HepG2 (cell line): Measurements from ENCODE around the gene CDNF. TPM values are rescaled to one million over a fixed set of nuclear protein-coding genes. Genes with fewer than 3 reads are reported as not detected.

Experiments used
- BORCS8-MEF2B ChIP-seq: sonication (generic); formaldehyde crosslinking; IDR thresholded peaks from 2 replicates; pipeline ENCODE4 v1.8.0; 2022; ENCODE audit warnings: mild to moderate bottlenecking, missing genetic modification reagents
- CREB1 ChIP-seq, 2 experiments: fragments of 450-650 bp in 1 of 2; IDR thresholded peaks; 2 replicates each; pipeline ENCODE4 v1.6.1; 2016 to 2017; ENCODE audit warnings: control low read depth in 1 of 2, mild to moderate bottlenecking in 1 of 2, missing compliant biosample characterization in 1 of 2, missing genetic modification characterization in 1 of 2
- EHMT2 ChIP-seq: fragments of 200-600 bp; sonication (generic); IDR thresholded peaks from 2 replicates; pipeline ENCODE4 v1.7.0; 2017; ENCODE audit warnings: antibody characterized with exemption, low read depth, low read length, borderline replicate concordance
- EZH2 ChIP-seq: conservative IDR thresholded peaks from 2 replicates; pipeline ENCODE4 v1.6.1; 2012; ENCODE audit warnings: mild to moderate bottlenecking, low read depth, low read length, moderate library complexity
- FOXK2 ChIP-seq: fragments of 450-650 bp; IDR thresholded peaks from 2 replicates; pipeline ENCODE4 v1.6.1; 2016
- MTF1 ChIP-seq: sonication (generic); formaldehyde crosslinking; IDR thresholded peaks from 2 replicates; pipeline ENCODE4 v1.5.0; 2020; ENCODE audit warnings: missing genetic modification reagents
- NR2C2 ChIP-seq: sonication (generic); formaldehyde crosslinking; IDR thresholded peaks from 2 replicates; pipeline ENCODE4 v1.4.0; 2020; ENCODE audit warnings: missing genetic modification reagents, mild to moderate bottlenecking, moderate library complexity, borderline replicate concordance
- ZFX ChIP-seq: sonication (generic); formaldehyde crosslinking; IDR thresholded peaks from 2 replicates; pipeline ENCODE4 v1.4.0; 2020; ENCODE audit warnings: mild to moderate bottlenecking, low read depth, missing genetic modification reagents, moderate library complexity
- ZNF251 ChIP-seq: sonication (generic); formaldehyde crosslinking; IDR thresholded peaks from 2 replicates; pipeline ENCODE4 v1.9.0; 2021; ENCODE audit warnings: mild to moderate bottlenecking, missing genetic modification reagents
- ZNF530 ChIP-seq: sonication (generic); formaldehyde crosslinking; IDR thresholded peaks from 2 replicates; pipeline ENCODE4 v1.5.0; 2020; ENCODE audit warnings: low read depth, mild to moderate bottlenecking, missing genetic modification reagents
- ZNF629 ChIP-seq: sonication (generic); formaldehyde crosslinking; conservative IDR thresholded peaks from 2 replicates; pipeline ENCODE4 v1.5.0; 2020; ENCODE audit warnings: missing genetic modification reagents
- ZSCAN29 ChIP-seq: sonication (generic); formaldehyde crosslinking; conservative IDR thresholded peaks from 2 replicates; pipeline ENCODE4 v1.4.0; 2020; ENCODE audit warnings: mild to moderate bottlenecking, missing genetic modification reagents
- polyA plus RNA-seq, 8 experiments: library from polyadenylated mRNA; depleted of rRNA in 3 of 8; stranded (reverse) in 7 of 8; unstranded in 1 of 8; fragments of >200 nt; fragmentation: Illumina TruSeq in 4 of 8; extraction: Trizol in 4 of 8; gene quantifications; 2 replicates each; pipeline versions ENCODE4 v1.2.1 to v1.2.3, GENCODE V29; 2011 to 2016; ENCODE audit warnings: low read depth in 4 of 8, missing spikeins in 1 of 8, mixed read lengths in 1 of 8; ENCODE audit not compliant: insufficient read depth in 1 of 8
- total RNA-seq, 5 experiments: library from RNA; depleted of rRNA; stranded (reverse); fragments of >200 nt; fragmentation: Illumina TruSeq; extraction: Trizol; gene quantifications; 2 replicates each; pipeline ENCODE4 v1.2.3, GENCODE V29; 2016; ENCODE audit warnings: low read depth in 1 of 5
- TF ChIP-seq, protein P1 (sequence below): sonication (generic); formaldehyde crosslinking; IDR thresholded peaks from 2 replicates; pipeline ENCODE4 v1.5.0; 2020; ENCODE audit warnings: missing genetic modification reagents
- TF ChIP-seq, protein P2 (sequence below): sonication (generic); formaldehyde crosslinking; IDR thresholded peaks from 2 replicates; pipeline ENCODE4 v1.4.0; 2020; ENCODE audit warnings: missing genetic modification reagents
- TF ChIP-seq, protein P3 (sequence below): conservative IDR thresholded peaks from 2 replicates; pipeline ENCODE4 v1.6.1; 2018; ENCODE audit warnings: missing genetic modification reagents
- TF ChIP-seq, protein P4 (sequence below): sonication (generic); formaldehyde crosslinking; IDR thresholded peaks from 2 replicates; pipeline ENCODE4 v1.4.0; 2020; ENCODE audit warnings: missing genetic modification reagents
- TF ChIP-seq, protein P5 (sequence below): sonication (generic); formaldehyde crosslinking; conservative IDR thresholded peaks from 2 replicates; pipeline ENCODE4 v1.4.0; 2020; ENCODE audit warnings: missing genetic modification reagents
- TF ChIP-seq, protein P6 (sequence below): sonication (generic); formaldehyde crosslinking; IDR thresholded peaks from 2 replicates; pipeline ENCODE4 v1.4.0; 2020; ENCODE audit warnings: mild to moderate bottlenecking, missing genetic modification reagents

Gene CDNF
- total and polyA plus RNA-seq, 2 of the 13 experiments (the other 11 are each of a cell fraction or from before 2014, with no cell fraction given), result 0.29 to 0.33 TPM

DNA sequence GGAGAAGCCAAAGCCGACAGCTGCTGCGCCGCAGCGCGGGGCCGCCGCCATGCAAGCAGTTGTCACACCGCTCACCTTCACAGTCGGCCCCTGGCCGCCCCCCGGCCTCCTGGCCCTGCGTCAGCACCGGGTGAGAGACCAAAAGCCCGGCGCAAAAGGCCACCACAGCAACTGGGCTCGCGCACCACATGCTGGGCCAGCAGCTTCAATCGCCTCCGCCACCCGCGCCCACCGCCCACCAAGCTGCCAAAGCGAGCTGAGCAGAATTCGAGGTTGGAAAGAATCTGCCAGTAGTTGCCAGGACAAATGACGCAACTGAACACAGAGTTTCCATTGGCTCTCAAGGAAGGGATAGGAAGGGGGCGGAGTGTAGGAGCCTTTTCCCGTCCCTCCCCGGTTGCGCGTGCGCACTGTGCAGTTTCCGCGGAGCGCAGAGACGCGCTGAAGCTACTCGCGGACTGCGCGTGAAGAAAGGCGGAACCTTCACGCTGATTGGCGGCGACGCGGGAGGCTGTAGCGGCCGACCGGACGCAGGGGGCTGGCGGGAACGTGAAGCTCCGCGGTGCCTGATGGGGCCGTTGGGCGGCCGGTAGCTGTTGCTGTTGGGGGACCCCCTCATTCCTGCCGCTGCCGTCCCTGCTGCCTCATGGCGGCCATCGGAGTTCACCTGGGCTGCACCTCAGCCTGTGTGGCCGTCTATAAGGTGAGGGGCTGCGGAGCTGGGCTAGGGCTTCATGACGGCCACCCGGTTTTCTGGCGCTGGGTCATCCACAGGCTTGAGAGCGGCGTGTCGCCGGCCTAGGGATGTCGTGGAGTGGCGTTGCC lies at the start of gene CDNF, which contains the start of the genes HSPA14 and MSANTD7 (continued):
- TF ChIP-seq FOXK2 (peak; percentile 40; the same call in 1 of the 2 replicates), ZFX (CRISPR knock-in tag) (peak; percentile 79), BORCS8-MEF2B (CRISPR knock-in tag) (peak; percentile 59), EHMT2 (no peak), ZSCAN29 (CRISPR knock-in tag) (no peak), NR2C2 (CRISPR knock-in tag) (peak; percentile 45; the same call in 1 of the 2 replicates), MTF1 (CRISPR knock-in tag) (no peak), CREB1 (IDR thresholded peaks at IDR 0.05) (peak; percentile 96), CREB1 (CRISPR knock-in tag; IDR thresholded peaks at IDR 0.05) (peak; percentile 99), ZNF530 (CRISPR knock-in tag) (no peak), EZH2 (no peak), ZNF629 (CRISPR knock-in tag) (0 out of 2 replicates have a peak, but pooled peaks have one; percentile 17), ZNF251 (no peak)
- TF ChIP-seq, protein P1, sequence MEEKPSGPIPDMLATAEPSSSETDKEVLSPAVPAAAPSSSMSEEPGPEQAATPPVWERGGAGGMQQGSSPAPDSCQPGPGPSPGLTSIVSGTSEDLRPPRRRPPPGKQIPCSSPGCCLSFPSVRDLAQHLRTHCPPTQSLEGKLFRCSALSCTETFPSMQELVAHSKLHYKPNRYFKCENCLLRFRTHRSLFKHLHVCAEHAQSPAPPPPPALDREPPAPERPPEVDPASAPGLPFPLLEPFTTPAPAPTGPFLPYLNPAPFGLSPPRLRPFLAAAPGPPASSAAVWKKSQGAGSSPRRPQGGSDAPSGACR (CRISPR knock-in tag), result no peak
- TF ChIP-seq, protein P2, sequence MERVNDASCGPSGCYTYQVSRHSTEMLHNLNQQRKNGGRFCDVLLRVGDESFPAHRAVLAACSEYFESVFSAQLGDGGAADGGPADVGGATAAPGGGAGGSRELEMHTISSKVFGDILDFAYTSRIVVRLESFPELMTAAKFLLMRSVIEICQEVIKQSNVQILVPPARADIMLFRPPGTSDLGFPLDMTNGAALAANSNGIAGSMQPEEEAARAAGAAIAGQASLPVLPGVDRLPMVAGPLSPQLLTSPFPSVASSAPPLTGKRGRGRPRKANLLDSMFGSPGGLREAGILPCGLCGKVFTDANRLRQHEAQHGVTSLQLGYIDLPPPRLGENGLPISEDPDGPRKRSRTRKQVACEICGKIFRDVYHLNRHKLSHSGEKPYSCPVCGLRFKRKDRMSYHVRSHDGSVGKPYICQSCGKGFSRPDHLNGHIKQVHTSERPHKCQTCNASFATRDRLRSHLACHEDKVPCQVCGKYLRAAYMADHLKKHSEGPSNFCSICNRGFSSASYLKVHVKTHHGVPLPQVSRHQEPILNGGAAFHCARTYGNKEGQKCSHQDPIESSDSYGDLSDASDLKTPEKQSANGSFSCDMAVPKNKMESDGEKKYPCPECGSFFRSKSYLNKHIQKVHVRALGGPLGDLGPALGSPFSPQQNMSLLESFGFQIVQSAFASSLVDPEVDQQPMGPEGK (CRISPR knock-in tag), result peak; percentile 56
- TF ChIP-seq, protein P3, sequence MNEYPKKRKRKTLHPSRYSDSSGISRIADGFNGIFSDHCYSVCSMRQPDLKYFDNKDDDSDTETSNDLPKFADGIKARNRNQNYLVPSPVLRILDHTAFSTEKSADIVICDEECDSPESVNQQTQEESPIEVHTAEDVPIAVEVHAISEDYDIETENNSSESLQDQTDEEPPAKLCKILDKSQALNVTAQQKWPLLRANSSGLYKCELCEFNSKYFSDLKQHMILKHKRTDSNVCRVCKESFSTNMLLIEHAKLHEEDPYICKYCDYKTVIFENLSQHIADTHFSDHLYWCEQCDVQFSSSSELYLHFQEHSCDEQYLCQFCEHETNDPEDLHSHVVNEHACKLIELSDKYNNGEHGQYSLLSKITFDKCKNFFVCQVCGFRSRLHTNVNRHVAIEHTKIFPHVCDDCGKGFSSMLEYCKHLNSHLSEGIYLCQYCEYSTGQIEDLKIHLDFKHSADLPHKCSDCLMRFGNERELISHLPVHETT (CRISPR knock-in tag), result no peak
- TF ChIP-seq, protein P4, sequence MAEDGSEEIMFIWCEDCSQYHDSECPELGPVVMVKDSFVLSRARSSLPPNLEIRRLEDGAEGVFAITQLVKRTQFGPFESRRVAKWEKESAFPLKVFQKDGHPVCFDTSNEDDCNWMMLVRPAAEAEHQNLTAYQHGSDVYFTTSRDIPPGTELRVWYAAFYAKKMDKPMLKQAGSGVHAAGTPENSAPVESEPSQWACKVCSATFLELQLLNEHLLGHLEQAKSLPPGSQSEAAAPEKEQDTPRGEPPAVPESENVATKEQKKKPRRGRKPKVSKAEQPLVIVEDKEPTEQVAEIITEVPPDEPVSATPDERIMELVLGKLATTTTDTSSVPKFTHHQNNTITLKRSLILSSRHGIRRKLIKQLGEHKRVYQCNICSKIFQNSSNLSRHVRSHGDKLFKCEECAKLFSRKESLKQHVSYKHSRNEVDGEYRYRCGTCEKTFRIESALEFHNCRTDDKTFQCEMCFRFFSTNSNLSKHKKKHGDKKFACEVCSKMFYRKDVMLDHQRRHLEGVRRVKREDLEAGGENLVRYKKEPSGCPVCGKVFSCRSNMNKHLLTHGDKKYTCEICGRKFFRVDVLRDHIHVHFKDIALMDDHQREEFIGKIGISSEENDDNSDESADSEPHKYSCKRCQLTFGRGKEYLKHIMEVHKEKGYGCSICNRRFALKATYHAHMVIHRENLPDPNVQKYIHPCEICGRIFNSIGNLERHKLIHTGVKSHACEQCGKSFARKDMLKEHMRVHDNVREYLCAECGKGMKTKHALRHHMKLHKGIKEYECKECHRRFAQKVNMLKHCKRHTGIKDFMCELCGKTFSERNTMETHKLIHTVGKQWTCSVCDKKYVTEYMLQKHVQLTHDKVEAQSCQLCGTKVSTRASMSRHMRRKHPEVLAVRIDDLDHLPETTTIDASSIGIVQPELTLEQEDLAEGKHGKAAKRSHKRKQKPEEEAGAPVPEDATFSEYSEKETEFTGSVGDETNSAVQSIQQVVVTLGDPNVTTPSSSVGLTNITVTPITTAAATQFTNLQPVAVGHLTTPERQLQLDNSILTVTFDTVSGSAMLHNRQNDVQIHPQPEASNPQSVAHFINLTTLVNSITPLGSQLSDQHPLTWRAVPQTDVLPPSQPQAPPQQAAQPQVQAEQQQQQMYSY (CRISPR knock-in tag), result peak; percentile 71
- TF ChIP-seq, protein P5, sequence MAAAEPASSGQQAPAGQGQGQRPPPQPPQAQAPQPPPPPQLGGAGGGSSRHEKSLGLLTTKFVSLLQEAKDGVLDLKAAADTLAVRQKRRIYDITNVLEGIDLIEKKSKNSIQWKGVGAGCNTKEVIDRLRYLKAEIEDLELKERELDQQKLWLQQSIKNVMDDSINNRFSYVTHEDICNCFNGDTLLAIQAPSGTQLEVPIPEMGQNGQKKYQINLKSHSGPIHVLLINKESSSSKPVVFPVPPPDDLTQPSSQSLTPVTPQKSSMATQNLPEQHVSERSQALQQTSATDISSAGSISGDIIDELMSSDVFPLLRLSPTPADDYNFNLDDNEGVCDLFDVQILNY, result peak; percentile 95
- TF ChIP-seq, protein P6, sequence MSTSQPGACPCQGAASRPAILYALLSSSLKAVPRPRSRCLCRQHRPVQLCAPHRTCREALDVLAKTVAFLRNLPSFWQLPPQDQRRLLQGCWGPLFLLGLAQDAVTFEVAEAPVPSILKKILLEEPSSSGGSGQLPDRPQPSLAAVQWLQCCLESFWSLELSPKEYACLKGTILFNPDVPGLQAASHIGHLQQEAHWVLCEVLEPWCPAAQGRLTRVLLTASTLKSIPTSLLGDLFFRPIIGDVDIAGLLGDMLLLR (CRISPR knock-in tag), result peak; percentile 58; the same call in 1 of the 2 replicates
